Measurements from ENCODE around the gene TMEM91. TPM values are rescaled to one million over a fixed set of nuclear protein-coding genes. Genes with fewer than 3 reads are reported as not detected.

The TMEM91 gene
- total RNA-seq, 1 donor from 2014 or later, result 2.8 TPM

- H3K4me3 ChIP-seq, result no peak overlapping the region
- H3K9me3 ChIP-seq (replicated peaks), result no peaks in the 10 kb centered on the region
- H3K36me3 ChIP-seq, result peaks cover 67% of the 10 kb centered on the region
- intact Hi-C loops (cut with micrococcal nuclease), result no loop called here
- no peaks in the 10 kb centered on the region for H3K27me3 ChIP-seq (ENCODE audit: low read depth)
- DNase-seq, result no peak
- peaks cover 43% of the 10 kb centered on the region for H3K4me1 ChIP-seq
- TF ChIP-seq, protein P1, sequence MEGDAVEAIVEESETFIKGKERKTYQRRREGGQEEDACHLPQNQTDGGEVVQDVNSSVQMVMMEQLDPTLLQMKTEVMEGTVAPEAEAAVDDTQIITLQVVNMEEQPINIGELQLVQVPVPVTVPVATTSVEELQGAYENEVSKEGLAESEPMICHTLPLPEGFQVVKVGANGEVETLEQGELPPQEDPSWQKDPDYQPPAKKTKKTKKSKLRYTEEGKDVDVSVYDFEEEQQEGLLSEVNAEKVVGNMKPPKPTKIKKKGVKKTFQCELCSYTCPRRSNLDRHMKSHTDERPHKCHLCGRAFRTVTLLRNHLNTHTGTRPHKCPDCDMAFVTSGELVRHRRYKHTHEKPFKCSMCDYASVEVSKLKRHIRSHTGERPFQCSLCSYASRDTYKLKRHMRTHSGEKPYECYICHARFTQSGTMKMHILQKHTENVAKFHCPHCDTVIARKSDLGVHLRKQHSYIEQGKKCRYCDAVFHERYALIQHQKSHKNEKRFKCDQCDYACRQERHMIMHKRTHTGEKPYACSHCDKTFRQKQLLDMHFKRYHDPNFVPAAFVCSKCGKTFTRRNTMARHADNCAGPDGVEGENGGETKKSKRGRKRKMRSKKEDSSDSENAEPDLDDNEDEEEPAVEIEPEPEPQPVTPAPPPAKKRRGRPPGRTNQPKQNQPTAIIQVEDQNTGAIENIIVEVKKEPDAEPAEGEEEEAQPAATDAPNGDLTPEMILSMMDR (IDR thresholded peaks at IDR 0.05; ENCODE audit: borderline replicate concordance), result no peak
- no peak overlapping the region for H3K27ac ChIP-seq (replicated peaks)
Measured at GRCh38 chr19:41414461-41414860, 38.1 kb downstream of the TMEM91 start.

DNA sequence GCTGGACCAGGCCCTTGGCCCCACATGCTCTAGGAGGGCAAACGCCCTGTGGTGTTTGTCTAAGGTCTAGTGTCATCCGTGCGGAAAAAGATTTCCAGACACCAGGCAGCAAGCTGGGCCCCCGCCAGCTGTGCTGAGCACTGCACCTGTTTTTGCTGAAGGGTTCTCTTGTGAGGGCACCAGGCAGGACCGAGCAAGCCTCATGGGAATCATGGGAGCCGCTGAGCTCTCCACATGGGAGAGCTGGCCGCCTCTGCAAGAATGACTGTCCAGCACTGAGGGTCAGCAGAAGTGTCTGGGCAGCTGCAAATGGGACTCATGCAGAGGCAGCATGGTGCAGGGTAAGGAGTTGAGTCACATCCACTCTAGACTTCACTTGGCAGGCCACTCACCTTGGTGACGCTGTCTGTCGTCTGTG is 38.8 kb downstream of the TMEM91 start:
- no peak for DNase-seq
- TF ChIP-seq, protein P1 (IDR thresholded peaks at IDR 0.05; ENCODE audit: borderline replicate concordance), result no peak
- intact Hi-C loops (cut with micrococcal nuclease), result no loop called here
- Histone ChIP-seq H3K4me1 (peaks cover 40% of the 10 kb centered on the region), H3K27ac (replicated peaks) (no peak overlapping the region), H3K4me3 (no peak overlapping the region), H3K9me3 (replicated peaks) (no peaks in the 10 kb centered on the region), H3K27me3 (ENCODE audit: low read depth) (no peaks in the 10 kb centered on the region), H3K36me3 (peaks cover 74% of the 10 kb centered on the region)

DNA sequence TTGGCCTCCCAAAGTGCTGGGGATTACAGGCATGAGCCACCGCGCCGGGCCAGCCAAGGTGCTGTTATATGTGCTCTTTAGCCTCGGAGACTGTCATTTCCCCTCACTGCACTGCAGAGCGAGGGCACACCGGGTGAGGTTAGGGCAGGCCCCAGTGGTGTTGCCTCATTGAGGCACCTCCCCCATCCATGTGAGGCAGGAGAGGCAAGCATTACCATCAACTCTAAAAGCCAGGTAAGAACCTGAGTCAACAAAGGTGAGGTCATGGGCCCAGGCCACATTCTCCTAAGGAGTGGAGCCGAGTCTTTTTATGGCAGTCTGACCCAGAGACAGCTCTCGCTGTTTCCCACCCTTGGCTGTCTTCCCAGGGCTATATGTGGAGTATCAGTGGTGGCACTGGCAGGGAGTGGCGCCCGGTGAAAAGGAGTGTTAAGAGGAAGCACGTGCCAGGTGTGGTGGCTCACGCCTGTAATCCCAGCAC is 39.9 kb downstream of the TMEM91 start:
- DNase-seq, result no peak
- Histone ChIP-seq H3K36me3 (peaks cover 81% of the 10 kb centered on the region), H3K27me3 (ENCODE audit: low read depth) (no peaks in the 10 kb centered on the region), H3K27ac (replicated peaks) (no peak overlapping the region), H3K4me3 (no peak overlapping the region), H3K9me3 (replicated peaks) (no peaks in the 10 kb centered on the region), H3K4me1 (peaks cover 30% of the 10 kb centered on the region)
- intact Hi-C loops (cut with micrococcal nuclease), result no loop called here
- TF ChIP-seq, protein P1 (IDR thresholded peaks at IDR 0.05; ENCODE audit: borderline replicate concordance), result no peak

- intact Hi-C loops (cut with micrococcal nuclease), result no loop called here
- TF ChIP-seq, protein P1 (IDR thresholded peaks at IDR 0.05; ENCODE audit: borderline replicate concordance), result no peak
- Histone ChIP-seq H3K4me1 (peaks cover 40% of the 10 kb centered on the region), H3K27me3 (ENCODE audit: low read depth) (no peaks in the 10 kb centered on the region), H3K27ac (replicated peaks) (peak overlapping the region; percentile 53), H3K9me3 (replicated peaks) (no peaks in the 10 kb centered on the region), H3K36me3 (peaks cover 86% of the 10 kb centered on the region), H3K4me3 (no peak overlapping the region)
- no peak for DNase-seq
Measured at GRCh38 chr19:41420101-41420880, 44.0 kb downstream of the TMEM91 start.

- DNase-seq, result no peak
- Histone ChIP-seq H3K4me1 (peaks cover 46% of the 10 kb centered on the region), H3K27ac (replicated peaks) (peak overlapping the region; percentile 53), H3K4me3 (no peak overlapping the region), H3K27me3 (ENCODE audit: low read depth) (no peaks in the 10 kb centered on the region), H3K36me3 (peaks cover 87% of the 10 kb centered on the region), H3K9me3 (replicated peaks) (no peaks in the 10 kb centered on the region)
- TF ChIP-seq, protein P1 (IDR thresholded peaks at IDR 0.05; ENCODE audit: borderline replicate concordance), result no peak
- intact Hi-C loops (cut with micrococcal nuclease), result no loop called here
Measured at GRCh38 chr19:41421314-41421713, 45.0 kb downstream of the TMEM91 start.

Data from left ventricle myocardium inferior (tissue), 1 donor.